Dendritic cell treated with granulocyte-macrophage colony-stimulating factor and Interleukin-4, amounts not matched to agents 40 ng/mL and 50 ng/mL, for 4 days (primary cell): ENCODE results near the gene CCNY.
A peak's percentile ranks its signal among the peaks of the same experiment; 100 is the strongest.
"Not testable (repeated sequence)": the region's sequence is repeated elsewhere in the genome, so short reads cannot be mapped to it uniquely, and the experiment has no call there.

Experiments used
- H3K27ac Mint-ChIP-seq: one replicate; pipeline ENCODE4 v1.8.0; 2022; ENCODE audit warnings: mild to moderate bottlenecking, mixed read lengths
- H3K27me3 Mint-ChIP-seq: one replicate; pipeline ENCODE4 v1.8.0; 2022; ENCODE audit warnings: mild to moderate bottlenecking, mixed read lengths
- H3K36me3 Mint-ChIP-seq: one replicate; pipeline ENCODE4 v1.8.0; 2022; ENCODE audit warnings: low read depth, mixed read lengths
- H3K4me1 Mint-ChIP-seq: one replicate; pipeline ENCODE4 v1.8.0; 2022; ENCODE audit warnings: low read depth, mixed read lengths
- H3K4me3 Mint-ChIP-seq: one replicate; pipeline ENCODE4 v1.8.0; 2022; ENCODE audit warnings: mild to moderate bottlenecking, moderate library complexity, mixed read lengths
- H3K9me3 Mint-ChIP-seq: one replicate; pipeline ENCODE4 v1.8.0; 2022; ENCODE audit warnings: mixed read lengths
- intact Hi-C: fragments of 100-400 bp; cut with micrococcal nuclease; formaldehyde crosslinking; loops from one replicate; pipeline ENCODE4 v1.15.0; 2022

The CCNY gene

DNA sequence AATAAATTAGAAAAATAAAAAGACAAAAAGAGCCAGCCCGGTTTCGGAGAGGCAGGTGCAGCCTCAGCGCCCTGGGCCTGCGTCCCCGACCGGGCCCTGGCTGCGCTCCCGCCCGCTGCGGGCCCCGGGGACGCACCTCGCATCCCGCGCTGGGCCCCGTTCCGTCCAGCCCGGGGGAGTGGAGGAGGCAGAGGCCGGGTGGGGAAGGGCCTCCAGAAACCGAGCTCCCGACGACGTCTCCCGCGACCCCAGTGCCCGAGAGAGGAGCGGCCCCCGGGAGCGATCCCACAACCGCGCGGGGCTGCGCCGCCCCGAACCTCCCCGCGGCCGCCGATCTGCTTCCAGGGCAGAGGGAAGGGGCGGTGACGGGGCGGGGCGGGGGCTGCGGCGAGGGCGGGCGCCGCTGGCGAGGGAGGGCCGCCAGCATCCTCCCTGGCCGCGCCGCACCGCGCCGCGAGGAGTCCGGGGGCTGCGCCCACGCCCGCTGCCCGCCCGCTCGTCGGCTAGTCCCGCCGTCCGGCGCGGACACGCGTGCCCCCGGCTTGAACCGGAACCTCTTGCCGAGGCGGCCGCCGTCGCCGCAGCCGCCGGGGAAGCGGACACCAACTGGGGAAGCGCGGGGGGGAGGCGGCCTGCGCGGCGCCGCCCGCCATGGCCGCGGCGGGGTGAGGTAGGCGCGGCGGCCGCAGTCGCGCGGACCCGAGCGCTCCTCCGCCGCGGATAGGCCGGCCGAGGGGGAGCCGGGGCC, at the start of gene CCNY:
Gene CCNY (plus strand): TSS at position 426 of the 748 bp plus-strand sequence. CDS start 545 bp downstream, outside the sequence.
- Mint-ChIP-seq H3K36me3 (peaks cover 48% of the 10 kb centered on the region), H3K4me1 (peaks cover 45% of the 10 kb centered on the region), H3K27ac (peak within 1 kb of the TSS; percentile 91), H3K27me3 (no peaks in the 10 kb centered on the region), H3K4me3 (peak within 1 kb of the TSS; percentile 92), H3K9me3 (no peaks in the 10 kb centered on the region)
- intact Hi-C loops = loop anchor here (5.0 to 10.0 kb wide), 3 partner anchors 116 to 211 kb away; partner anchors contain the start of gene CREM

DNA sequence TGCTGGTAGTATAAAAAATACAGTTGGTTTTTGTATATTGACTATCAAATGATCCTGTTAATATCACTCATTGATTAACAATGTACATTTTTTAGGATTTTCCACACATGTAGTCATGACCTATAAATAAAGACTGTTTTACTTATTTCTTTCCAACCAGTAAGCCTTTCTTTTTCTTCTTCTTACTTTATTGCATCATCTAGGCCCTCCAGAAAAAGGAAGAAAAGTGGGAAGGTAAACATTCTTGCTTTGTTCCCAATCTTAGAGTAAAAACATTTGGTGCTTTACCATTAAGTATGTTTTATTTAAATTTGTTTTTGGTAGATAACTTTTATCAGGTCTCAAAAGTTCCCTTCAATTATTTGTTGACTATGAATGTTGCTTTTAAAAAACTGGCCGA, 47.1 kb upstream of the CCNY start:
- no peaks in the 10 kb centered on the region for H3K36me3 Mint-ChIP-seq

GRCh38 chr10:35294506-35294905, 41.8 kb upstream of the CCNY start:
- Mint-ChIP-seq H3K4me1 (peaks cover 44% of the 10 kb centered on the region), H3K27ac (no peak overlapping the region), H3K36me3 (no peaks in the 10 kb centered on the region), H3K4me3 (no peak overlapping the region), H3K27me3 (no peaks in the 10 kb centered on the region), H3K9me3 (no peaks in the 10 kb centered on the region)
- intact Hi-C loops = no loop called here

More for the DNA sequence above, 47.1 kb upstream of the CCNY start:
- H3K27me3 Mint-ChIP-seq = no peaks in the 10 kb centered on the region
- H3K4me3 Mint-ChIP-seq = no peak overlapping the region
- H3K4me1 Mint-ChIP-seq = peaks cover 27% of the 10 kb centered on the region
- intact Hi-C loops = no loop called here
- H3K27ac Mint-ChIP-seq = no peak overlapping the region
- H3K9me3 Mint-ChIP-seq = no peaks in the 10 kb centered on the region

DNA sequence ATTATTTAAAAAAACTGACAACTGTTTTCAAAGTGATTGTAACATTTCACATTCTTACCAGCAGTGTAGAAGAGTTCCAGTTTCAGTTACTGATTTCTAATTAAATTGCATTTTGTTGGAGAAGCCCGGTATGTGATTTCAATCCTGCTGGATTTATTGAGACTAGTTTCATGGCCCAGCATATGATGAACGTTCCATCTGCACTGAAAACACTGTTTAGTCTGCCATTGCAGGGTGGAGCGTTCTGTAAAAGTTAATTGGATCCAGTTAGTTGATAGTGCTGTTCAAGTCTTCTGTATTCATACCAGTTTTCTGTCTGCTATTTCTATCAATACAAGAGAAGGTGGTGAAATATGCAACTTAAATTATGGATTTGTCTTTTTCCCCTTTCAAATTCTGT, 37.3 kb upstream of the CCNY start:
- Mint-ChIP-seq H3K9me3 (no peaks in the 10 kb centered on the region), H3K4me1 (peaks cover 37% of the 10 kb centered on the region), H3K36me3 (no peaks in the 10 kb centered on the region), H3K4me3 (no peak overlapping the region), H3K27ac (peak overlapping the region; percentile 88), H3K27me3 (peaks cover 2% of the 10 kb centered on the region)
- intact Hi-C loops = loop anchor here (5.0 kb wide), 1 partner anchor 33 kb away; no protein-coding TSS in a partner anchor

- H3K4me1 Mint-ChIP-seq = peaks cover 37% of the 10 kb centered on the region
- no peak overlapping the region for H3K4me3 Mint-ChIP-seq
- H3K27ac Mint-ChIP-seq = peak overlapping the region; percentile 88
- no peaks in the 10 kb centered on the region for H3K9me3 Mint-ChIP-seq
- H3K36me3 Mint-ChIP-seq = no peaks in the 10 kb centered on the region
- intact Hi-C loops = no loop called here
- H3K27me3 Mint-ChIP-seq = peaks cover 3% of the 10 kb centered on the region
Measured at GRCh38 chr10:35300063-35300699, 36.1 kb upstream of the CCNY start.

GRCh38 chr10:35304649-35305048, 31.7 kb upstream of the CCNY start:
- Mint-ChIP-seq H3K4me3 (no peak overlapping the region), H3K27ac (no peak overlapping the region), H3K27me3 (peaks cover 26% of the 10 kb centered on the region), H3K9me3 (no peaks in the 10 kb centered on the region), H3K36me3 (no peaks in the 10 kb centered on the region), H3K4me1 (peaks cover 29% of the 10 kb centered on the region)
- intact Hi-C loops = no loop called here

- Mint-ChIP-seq H3K36me3 (no peaks in the 10 kb centered on the region), H3K27ac (peak overlapping the region; percentile 65), H3K27me3 (peaks cover 31% of the 10 kb centered on the region), H3K9me3 (no peaks in the 10 kb centered on the region), H3K4me3 (no peak overlapping the region), H3K4me1 (peaks cover 20% of the 10 kb centered on the region)
- intact Hi-C loops = no loop called here
Measured at GRCh38 chr10:35306852-35307251, 29.5 kb upstream of the CCNY start.

- no peaks in the 10 kb centered on the region for H3K9me3 Mint-ChIP-seq
- intact Hi-C loops = no loop called here
- no peak overlapping the region for H3K4me3 Mint-ChIP-seq
- peaks cover 20% of the 10 kb centered on the region for H3K4me1 Mint-ChIP-seq
- peaks cover 31% of the 10 kb centered on the region for H3K27me3 Mint-ChIP-seq
- peak overlapping the region; percentile 65 for H3K27ac Mint-ChIP-seq
- no peaks in the 10 kb centered on the region for H3K36me3 Mint-ChIP-seq
Measured at GRCh38 chr10:35307297-35307696, 29.0 kb upstream of the CCNY start.

GRCh38 chr10:35308809-35309208, 27.5 kb upstream of the CCNY start:
- H3K4me3 Mint-ChIP-seq = no peak overlapping the region
- peaks cover 31% of the 10 kb centered on the region for H3K27me3 Mint-ChIP-seq
- no peaks in the 10 kb centered on the region for H3K9me3 Mint-ChIP-seq
- peaks cover 20% of the 10 kb centered on the region for H3K4me1 Mint-ChIP-seq
- peaks cover 2% of the 10 kb centered on the region for H3K36me3 Mint-ChIP-seq
- intact Hi-C loops = no loop called here
- peak overlapping the region; percentile 9 for H3K27ac Mint-ChIP-seq

DNA sequence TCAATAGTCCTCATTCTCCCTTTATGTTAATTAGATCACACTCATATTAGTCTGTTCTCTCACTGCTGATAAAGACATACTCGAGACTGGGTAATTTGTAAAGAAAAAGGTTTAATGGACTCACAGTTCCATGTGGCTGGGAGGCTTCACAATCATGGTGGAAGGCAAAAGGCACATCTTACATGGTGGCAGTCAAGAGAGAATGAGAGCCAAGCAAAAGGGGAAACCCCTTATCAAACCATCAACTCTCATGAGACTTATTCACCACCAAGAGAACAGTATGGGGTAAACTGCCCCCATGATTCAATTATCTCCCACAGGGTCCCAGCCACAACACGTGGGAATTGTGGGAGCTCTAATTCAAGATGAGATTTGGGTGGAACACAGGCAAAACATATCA, 22.2 kb upstream of the CCNY start:
- Mint-ChIP-seq H3K36me3 (peaks cover 49% of the 10 kb centered on the region), H3K9me3 (peaks cover 15% of the 10 kb centered on the region)
- H3K27me3 Mint-ChIP-seq, H3K4me3 Mint-ChIP-seq, H3K27ac Mint-ChIP-seq, H3K4me1 Mint-ChIP-seq, intact Hi-C loops: not testable (repeated sequence)

GRCh38 chr10:35315235-35315634, 21.1 kb upstream of the CCNY start:
- H3K36me3 Mint-ChIP-seq = peaks cover 55% of the 10 kb centered on the region
- H3K27me3 Mint-ChIP-seq, H3K4me3 Mint-ChIP-seq, intact Hi-C loops, H3K27ac Mint-ChIP-seq, H3K4me1 Mint-ChIP-seq: not testable (repeated sequence)
- peaks cover 15% of the 10 kb centered on the region for H3K9me3 Mint-ChIP-seq

DNA sequence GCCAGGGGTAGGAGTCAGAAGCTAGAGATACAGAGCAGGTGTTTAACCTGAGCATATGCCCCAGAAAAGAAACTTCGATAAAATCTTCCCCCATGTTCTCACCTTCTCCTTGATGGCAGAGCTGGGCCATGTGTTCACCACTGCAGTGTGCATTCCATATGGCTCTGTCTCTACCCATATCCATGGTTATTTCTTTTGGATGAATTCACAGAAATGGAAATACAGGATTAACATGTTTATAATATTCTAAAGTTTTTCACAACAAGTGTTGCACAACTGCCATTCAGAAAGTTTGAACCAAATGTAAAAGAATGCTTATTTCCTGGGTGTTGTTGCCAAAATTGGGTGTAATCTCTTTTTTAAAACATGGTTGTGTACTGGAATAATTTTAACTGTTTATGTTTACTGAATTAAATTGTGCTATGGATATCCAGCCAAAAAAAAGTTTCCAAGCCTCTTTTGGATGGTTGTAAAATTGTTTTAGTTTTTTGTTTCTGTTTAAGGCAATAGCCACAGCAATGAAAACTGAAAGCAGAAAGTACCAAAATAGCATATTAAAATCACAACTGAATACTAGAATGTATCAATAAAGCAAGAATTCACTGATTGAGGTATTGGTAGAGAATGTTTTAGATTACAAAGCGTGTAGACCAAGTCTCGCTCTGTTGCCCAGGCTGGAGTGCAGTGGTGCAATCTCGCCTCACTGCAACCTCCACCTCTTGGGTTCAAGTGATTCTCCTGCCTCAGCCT, 19.9 kb upstream of the CCNY start:
- Mint-ChIP-seq H3K4me3 (no peak overlapping the region), H3K27ac (no peak overlapping the region), H3K36me3 (peaks cover 66% of the 10 kb centered on the region), H3K4me1 (no peaks in the 10 kb centered on the region), H3K27me3 (no peaks in the 10 kb centered on the region), H3K9me3 (peaks cover 15% of the 10 kb centered on the region)
- intact Hi-C loops = no loop called here

DNA sequence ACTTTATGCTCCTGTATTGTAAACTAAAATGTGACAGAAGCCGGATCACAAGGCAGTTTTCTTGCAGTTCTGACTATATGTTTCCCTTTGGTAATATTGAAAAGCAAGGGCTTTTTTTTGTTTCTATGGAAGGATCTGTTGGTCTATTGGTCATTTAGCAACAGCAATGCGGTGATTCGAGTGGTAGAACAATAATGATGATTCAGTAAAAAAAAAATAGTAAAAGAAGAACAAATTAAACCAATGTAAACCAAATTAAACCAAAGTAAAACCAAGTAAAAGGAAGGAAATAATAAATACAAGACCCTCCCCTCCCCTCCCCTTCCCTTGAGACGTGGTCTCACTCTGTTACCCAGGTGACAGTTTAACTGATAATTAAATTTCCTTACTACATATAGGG, 17.8 kb upstream of the CCNY start:
- H3K27ac Mint-ChIP-seq = no peak overlapping the region
- no peak overlapping the region for H3K4me3 Mint-ChIP-seq
- no peaks in the 10 kb centered on the region for H3K4me1 Mint-ChIP-seq
- peaks cover 15% of the 10 kb centered on the region for H3K9me3 Mint-ChIP-seq
- H3K36me3 Mint-ChIP-seq = peaks cover 88% of the 10 kb centered on the region
- H3K27me3 Mint-ChIP-seq = no peaks in the 10 kb centered on the region
- intact Hi-C loops = no loop called here

- no peaks in the 10 kb centered on the region for H3K27me3 Mint-ChIP-seq
- no peak overlapping the region for H3K27ac Mint-ChIP-seq
- H3K4me1 Mint-ChIP-seq = no peaks in the 10 kb centered on the region
- H3K4me3 Mint-ChIP-seq = no peak overlapping the region
- peaks cover 74% of the 10 kb centered on the region for H3K36me3 Mint-ChIP-seq
- H3K9me3 Mint-ChIP-seq = peaks cover 2% of the 10 kb centered on the region
- intact Hi-C loops = no loop called here
Measured at GRCh38 chr10:35320341-35320740, 16.0 kb upstream of the CCNY start.
